Measurements from ENCODE around the gene LRRC8E.
"Not testable (repeated sequence)": the region's sequence is repeated elsewhere in the genome, so short reads cannot be mapped to it uniquely, and the experiment has no call there.

Gene LRRC8E

GRCh38 chr19:7910321-7911161 is 22.2 kb downstream of the LRRC8E start:
- no peak for DNase-seq

- no peak for DNase-seq
These were observed 23.3 kb downstream of the LRRC8E start for GRCh38 chr19:7911508-7912143.

GRCh38 chr19:7912144-7912696 is 23.9 kb downstream of the LRRC8E start:
- no peak for DNase-seq

DNA sequence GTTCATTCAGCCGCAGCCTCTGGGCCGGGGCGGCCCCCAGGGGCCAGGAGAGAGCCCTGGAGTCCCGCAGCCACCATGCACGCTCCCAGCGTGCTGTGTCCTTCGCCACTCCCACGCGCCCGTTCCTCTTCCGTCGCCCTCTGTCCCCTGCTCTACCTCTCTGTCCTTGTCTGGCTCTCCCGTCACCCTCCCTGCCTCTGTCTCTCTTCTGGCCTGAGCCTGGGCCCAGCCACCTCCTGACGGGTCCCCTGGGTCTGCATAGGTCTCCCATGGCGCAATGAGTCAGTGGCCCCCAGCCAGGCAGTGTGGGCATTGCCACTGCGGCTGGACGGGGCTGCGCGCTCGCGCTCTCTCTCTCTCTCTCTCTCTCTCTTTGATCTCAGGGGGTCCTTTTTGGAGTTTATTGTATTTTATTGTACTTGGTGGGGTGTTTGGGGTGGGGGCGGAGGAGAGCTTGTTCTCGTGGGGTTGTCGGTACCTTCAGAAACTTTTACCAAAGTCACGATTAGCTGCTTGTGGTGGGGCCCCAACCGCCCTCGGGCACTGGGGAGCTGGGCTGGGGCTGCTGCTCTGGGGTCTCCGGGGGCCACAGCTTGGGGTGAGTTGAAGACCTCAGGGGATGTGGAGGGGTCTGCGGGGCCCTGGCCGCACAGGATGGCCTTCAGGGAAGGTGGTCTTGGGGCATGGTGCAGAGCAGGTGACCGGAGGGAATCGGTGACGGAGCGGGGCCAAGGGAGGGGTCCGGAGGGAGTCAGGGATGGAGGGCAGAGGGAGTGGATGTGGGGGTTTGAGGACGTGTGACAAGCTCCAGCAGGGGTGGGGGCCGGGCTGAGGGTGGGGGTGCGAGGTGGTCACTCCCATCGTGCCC is 24.6 kb downstream of the LRRC8E start:
- no peak for DNase-seq

DNA sequence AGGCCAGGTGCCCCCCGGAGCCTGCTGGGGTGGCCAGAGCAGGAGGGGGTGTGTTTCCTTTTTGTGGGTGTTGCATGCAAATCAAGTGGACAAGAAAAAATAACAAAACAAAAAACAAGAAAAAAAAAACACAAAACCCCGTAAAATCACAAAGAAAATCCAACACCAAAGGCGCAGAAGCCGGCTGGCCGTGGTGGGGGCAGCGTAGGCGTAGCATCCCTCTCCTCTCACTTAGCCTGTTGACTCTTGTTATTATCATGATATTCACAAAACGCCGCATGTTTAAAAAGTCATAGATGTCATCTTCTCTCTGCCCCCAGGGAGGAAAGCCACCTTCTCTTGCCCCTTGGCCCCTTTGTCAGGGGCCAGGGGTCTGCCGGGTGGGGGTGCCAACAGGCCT is 25.3 kb downstream of the LRRC8E start:
- no peak for DNase-seq

- DNase-seq, result no peak
These were observed 25.8 kb downstream of the LRRC8E start for GRCh38 chr19:7914099-7914498.

GRCh38 chr19:7914598-7915045 is 26.3 kb downstream of the LRRC8E start, which contains the start of gene TGFBR3L:
TGFBR3L (plus strand) TSS chr19:7914830.
- no peak for DNase-seq

DNA sequence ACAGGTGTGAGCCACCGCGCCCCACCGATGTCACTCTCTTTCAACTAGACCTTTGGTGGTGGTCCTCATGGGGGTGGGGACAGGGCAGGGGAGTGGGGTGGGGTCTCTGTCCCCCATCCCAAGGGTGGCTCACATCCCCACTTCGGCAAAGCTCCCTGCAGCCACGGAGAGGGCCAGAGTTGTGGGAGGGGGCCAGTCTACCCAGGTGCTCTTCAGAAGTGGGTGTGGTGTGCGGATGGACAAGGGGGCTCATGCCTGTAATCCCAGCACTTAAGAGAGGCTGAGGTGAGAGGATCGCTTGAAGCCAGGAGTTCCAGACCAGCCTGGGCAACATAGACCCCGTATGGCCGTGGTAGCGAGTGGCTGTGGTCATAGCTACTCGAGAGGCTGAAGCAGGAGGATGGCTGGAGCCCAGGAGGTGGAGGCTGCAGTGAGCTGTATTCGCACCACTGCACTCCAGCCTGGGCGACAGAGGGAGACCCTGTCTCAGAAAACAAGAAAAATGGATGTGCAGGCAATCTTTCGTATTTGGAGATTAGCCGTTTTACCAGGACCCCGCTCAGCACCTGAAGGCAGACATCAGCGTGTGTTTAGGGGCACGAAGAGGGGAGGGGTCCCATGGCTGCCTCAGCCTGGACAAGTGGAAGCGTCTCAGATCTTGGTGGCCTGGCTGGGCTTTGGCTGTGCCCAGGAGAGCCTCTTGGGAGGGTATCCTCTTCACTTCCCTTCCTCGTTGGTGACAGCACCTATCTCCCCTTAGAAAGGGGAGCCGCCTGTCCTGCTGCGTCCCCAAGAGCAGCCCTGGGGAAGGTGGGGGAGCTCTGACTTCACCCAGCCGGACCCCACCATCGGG is 27.2 kb downstream of the LRRC8E start:
- no peak for DNase-seq

DNA sequence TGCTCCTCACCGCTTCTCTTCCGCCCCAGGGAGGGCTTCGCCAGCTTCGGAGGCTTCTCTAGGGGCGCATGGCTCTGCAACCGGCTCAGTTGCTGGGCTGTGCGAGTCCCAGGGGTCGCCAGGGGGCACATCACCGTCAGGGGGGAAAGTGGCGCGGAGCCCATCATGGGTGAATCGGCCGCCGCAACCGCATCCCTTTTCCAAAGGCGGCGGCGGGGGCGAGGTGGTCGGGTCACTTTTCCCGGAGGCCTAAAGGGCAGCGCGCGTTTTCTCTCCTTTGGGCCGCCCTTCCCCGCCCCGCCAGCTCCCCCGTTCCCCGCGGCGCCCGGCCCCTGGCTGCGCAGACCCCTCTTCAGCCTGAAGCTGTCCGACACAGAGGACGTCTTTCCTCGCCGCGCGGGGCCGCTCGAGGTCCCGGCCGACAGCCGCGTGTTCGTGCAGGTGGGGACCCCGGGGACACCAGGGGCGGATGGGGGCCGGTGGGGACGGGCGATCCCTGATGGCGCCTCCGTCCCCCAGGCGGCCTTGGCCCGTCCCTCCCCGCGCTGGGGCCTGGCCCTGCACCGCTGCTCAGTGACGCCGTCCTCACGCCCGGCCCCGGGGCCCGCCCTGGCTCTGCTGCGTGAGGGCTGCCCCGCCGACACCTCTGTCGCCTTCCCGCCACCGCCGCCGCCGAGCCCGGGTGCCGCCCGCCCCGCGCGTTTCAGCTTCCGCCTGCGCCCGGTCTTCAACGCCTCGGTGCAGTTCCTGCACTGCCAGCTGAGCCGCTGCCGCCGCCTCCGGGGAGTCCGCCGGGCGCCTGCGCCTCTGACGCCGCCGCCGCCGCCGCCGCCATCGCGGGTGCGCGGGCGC is 28.0 kb downstream of the LRRC8E start:
- no peak for DNase-seq

GRCh38 chr19:7916955-7917266 is 28.6 kb downstream of the LRRC8E start:
- no peak for DNase-seq

- DNase-seq, result no peak
These were observed 29.2 kb downstream of the LRRC8E start for GRCh38 chr19:7917267-7918061.

GRCh38 chr19:7918062-7918614 is 29.8 kb downstream of the LRRC8E start:
- DNase-seq, result not testable (repeated sequence)

DNA sequence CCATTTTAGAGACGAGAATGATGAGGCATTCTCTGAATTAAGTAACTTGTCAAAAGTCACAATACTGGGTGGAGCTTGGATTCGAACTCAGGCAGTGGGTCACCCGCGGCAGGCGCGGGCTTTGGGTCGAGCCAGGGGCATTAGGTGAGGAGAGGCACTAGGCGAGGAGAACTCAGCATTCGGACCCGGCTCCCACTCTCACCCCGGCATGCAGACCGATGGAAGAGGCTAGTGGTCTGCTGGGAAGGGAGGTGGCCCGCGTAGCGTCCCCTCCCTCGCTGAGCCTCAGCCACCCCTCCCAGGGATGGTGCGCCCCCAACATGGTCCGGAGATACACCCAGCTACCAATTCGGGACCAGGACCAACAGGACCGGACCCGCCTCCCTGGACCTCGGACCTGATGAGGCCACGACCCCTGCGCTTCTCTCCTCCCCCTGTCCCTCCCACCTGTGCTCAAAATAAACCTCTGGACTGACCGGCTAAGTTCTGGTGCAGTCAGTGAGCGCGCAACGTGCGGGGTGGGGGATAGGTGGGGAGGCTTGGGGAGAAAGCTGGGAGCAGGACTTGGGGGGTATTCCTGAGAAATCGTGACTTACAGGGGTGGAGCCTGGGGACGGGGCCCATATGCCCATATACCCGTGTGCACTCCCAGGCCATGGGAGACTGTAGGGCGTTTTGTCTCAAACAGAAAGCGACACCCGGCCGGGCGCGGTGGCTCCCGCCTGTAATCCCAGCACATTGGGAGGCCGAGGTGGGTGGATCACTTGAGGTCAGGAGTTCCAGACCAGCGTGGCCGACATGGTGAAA is 30.5 kb downstream of the LRRC8E start:
- DNase-seq, result no peak

DNA sequence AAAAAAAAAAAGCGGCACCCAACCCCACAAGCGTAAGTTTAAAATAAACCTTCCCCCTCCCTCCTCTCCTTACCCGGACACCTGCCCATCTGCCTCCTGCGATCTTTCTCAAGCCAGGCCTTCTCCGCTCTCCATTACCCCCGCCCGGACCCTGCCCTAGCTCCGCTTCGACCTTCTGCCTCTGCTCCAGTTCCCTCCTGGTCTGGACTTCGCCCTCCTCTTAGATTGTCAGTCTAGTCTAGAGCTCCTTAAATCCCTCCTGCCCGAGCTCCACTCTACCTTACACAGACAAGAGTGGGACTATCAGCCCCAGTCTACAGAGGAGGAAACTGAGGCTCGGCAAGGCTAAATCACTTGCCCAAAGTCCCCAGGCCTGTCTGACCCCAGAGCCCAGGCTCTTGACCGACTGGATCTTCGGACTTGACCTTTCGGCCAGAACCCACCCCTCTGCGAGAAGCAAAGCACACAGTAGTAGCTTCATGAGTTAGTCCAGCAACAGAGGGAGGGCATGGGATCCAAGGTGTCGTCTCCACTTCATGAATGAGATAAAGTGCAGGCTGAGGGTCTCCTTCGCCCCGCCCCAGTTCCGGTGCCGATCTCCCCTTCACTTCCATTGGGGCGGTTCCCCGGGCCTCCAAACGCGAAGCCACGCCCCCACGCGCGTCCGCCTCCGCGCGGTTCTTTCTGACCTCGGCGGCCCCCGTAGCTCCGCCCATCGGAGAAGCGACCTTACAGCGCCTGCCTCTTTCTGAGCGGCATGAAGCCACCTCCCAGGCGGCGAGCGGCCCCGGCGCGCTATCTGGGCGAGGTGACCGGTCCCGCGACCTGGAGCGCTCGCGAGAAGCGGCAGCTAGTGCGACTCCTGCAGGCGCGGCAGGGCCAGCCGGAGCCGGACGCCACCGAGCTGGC is 31.6 kb downstream of the LRRC8E start, which contains the start of gene SNAPC2:
TSS of gene SNAPC2 (plus strand) at position 729 of the 909 bp plus-strand sequence. CDS start at position 758, 29 bp downstream.
- peak; percentile 65 for DNase-seq

DNA sequence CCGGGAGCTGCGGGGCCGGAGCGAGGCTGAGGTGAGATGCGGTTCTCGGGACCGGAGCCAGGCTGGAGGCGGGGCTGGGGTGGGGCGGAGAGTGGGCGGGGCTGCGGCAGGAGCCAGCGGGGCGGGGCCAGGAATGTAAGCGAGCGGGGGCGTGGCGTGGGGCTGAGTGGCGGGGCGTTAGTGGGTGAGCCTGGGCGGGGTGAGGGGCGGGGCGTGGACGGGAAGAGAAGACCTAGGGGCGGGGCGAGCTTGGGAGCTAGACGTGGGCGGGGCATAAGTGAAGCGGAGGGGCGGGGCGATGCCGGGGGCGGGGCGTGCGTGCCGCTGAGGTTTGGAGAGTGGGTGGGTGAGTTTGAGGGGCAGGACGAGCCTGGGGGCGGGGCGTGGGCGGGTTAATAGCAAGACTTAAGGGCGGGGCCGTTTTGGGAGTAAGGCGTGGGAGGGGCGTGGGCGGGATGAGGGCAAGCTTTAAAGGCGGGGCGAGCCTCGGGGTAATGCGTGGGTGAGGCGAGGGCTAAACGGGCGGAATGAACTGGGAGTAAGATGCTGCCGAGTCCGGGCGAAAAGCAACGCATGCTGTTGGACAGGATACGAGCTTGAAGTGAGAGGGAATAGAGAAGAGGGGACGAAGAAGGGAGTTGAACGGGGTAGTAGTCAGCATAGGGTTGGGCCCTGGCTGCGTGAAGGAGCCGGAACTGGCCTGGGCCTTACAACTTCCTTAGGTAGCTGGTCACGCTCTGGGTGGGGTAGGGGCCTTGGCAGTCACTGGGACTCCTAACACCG is 32.4 kb downstream of the LRRC8E start:
- DNase-seq, result peak; percentile 92

- no peak for DNase-seq
These were observed 33.1 kb downstream of the LRRC8E start for GRCh38 chr19:7921302-7921966.

Measured in NCI-H2029 treated with DMSO at 0.1 percent for 48 hours (cell line).